Eye (tissue), 1 donor: ENCODE measurements around the gene KIAA0513.

Experiments used
- DNase-seq: peaks from one replicate; pipeline ENCODE4 v3.0.0-alpha.2; 2015

The KIAA0513 gene

DNA sequence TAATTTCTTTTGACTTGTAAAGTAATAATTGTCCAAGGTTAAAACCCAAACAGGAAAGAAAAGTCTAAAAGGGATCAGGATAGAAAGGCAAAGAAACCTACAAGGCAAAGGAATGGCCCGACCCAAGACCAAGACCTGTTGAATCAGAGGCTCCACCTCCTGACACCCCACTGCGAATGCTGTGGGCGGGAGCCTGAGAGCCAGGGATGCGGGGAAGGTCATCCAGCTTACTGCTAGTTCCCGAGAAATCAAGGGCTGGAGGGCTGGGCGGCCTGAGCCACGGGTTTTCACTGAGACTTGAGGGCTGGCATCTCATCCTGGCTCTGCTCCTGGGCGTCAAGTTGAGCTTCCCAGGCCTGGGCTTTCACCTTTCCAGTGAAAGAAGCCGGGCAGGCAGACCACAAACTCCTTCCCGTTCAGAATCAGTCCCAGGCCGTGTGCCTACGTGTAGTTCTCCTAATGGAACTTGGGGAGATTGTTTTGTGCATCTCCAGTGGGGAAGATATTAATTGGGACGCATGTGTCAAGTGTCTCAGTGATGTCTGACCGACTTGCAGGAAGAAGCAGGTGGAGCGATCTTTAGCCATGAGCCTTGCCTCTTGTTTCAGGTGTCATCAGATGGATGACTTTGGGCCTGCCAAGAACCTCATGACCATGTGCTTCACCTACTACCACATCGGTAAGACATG lies 47.8 kb downstream of the KIAA0513 start:
- DNase-seq: no peak

DNA sequence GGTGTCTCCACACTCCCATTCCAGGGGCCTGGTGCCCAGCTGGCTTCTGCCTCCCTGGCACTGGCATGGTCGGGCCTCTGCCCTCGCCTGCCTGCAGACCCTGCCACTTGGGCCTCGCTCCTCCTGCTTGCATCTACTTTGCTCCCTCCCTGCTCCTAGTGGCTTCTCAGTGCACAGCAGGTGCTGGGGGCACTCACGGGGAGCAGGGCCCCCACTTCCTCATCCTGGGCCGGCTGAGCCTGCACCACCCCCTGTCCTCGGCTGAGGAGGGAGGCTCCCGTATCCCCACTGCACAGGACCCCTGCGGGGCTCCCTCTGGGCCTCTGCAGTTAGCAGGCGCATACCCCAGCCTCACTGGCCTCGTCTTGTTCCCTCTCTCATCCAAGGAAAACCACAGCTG lies 49.4 kb downstream of the KIAA0513 start:
- no peak for DNase-seq

- no peak for DNase-seq
These were observed 50.1 kb downstream of the KIAA0513 start for GRCh38 chr16:85077576-85078125.

- DNase-seq: no peak
These were observed 50.6 kb downstream of the KIAA0513 start for GRCh38 chr16:85078226-85078625.

DNA sequence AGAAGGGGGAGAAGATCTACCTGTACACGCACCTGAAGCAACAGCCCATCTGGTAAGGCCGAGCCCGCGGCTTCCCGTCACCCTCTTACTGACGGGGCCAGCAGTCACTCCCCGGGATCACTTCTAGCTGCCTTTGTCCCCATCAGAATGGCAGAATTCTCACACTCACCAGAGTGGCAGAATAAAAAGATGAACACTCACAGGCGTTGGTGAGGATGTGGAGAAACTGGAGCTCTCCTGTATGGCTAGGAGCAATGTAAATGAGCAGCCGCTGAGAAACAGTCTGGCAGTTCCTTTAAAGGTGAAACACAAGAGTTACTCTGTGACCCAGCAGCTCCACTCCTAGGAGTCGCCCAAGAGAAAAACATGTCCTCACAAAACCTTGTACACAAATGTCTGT lies 51.4 kb downstream of the KIAA0513 start:
- no peak for DNase-seq

DNA sequence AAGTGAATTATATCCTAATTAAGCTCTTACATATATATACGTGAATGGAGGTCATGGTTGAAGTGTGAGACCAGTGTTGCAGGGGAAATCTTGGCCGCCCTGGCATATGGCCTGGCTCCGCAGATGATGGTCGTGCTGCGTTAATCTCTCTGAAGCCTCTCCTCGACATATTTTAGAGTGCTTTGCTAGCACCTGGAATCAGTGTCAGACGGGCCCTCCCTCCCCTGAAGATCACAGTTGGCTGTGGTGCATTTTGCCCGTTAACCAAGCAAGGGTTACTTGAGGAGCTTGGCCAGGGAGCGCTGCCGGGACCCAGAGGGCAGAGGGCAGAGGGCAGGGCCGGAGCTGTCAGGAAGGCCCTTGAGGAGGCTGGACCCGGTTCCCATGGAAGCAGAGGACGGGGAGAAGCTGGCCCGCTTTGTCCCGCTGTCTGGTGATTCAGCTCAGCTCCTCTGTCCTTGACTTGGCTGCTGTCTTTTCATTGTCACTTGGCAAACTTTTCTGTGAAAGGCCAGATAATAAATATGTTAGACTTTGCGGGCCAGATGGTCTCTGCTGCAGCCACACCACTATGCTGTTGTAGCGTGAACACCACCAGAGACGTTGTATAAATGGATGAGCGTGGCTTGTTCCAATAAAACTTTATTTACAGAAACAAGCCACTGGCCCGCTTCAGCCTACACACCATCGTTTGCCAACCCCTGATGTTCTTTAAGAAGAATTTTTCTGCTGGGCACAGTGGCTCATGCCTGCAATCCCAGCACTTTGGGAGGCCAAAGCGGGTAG lies 52.4 kb downstream of the KIAA0513 start:
- no peak for DNase-seq

DNA sequence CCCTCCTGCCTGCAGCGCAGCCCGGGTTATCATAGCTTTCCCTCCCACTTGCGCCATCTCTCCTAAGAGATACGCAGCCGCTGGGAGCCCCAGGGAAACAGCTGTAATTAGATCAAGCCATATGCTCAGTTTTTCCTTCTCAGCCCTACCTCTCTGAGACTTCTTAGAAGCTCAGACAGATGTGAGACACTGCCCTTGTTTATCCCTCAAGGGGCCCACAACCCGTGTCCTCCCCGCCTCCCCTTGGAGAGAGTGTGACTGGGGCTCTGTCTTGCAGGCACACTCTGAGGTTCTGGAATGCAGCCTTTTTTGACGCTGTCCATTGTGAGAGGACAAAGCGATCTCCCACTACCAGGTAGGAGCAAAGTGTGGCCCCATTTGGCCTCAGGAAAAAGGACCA lies 53.4 kb downstream of the KIAA0513 start:
- DNase-seq: peak; percentile 54

GRCh38 chr16:85081765-85082164 lies 54.2 kb downstream of the KIAA0513 start:
- no peak for DNase-seq

- DNase-seq: peak; percentile 56
These were observed 54.8 kb downstream of the KIAA0513 start for GRCh38 chr16:85082173-85083050.

- DNase-seq: peak; percentile 66
These were observed 55.5 kb downstream of the KIAA0513 start for GRCh38 chr16:85083051-85083639.

- no peak for DNase-seq
These were observed 57.4 kb downstream of the KIAA0513 start for GRCh38 chr16:85084841-85085510.

- DNase-seq: no peak
These were observed 58.1 kb downstream of the KIAA0513 start for GRCh38 chr16:85085721-85086120.

DNA sequence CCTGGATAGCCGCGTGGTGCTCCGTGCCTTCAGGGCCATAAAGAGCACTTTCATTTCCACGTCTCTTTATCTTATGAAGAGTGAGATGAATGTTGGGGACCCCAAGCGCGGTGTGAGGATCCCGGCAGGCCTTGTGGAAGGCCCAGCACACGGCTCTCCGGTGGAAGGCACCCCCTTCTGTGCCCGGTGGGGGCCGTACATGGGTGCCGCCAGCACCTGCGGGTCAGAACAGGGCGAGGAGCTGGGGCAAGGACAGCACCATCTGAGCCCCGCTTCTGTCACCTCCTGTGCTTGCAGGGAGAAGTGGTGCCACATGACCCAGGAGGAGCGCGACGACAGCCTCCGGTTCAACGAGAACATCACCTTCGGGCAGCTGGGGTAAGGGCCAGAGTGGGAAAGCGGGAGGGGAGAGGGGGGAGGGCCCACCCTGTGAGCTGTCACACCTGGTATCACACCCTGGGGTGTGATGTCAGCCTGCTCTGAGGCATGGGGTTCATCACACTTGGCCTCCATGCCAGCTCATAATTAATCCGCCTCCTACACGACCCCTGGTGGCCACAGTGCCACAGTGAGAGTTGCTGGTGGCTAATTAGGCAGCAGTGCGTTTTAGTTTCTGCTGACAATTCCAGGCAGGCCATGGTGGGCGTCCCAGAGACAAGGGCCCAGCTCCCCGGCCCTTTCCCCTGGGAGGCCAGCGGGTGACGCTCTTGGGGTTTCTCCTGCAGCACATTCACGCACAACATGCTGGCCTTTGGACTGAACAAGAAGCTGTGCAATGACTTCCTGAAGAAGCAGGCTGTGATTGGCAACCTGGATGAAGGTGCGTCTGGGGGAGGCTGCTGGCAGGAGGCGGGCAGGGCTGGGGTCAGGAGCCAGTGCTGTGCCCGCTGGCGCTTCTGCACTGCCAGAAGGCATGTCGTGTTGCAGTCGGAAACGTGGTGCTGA lies 59.0 kb downstream of the KIAA0513 start:
- DNase-seq: peak; percentile 92

DNA sequence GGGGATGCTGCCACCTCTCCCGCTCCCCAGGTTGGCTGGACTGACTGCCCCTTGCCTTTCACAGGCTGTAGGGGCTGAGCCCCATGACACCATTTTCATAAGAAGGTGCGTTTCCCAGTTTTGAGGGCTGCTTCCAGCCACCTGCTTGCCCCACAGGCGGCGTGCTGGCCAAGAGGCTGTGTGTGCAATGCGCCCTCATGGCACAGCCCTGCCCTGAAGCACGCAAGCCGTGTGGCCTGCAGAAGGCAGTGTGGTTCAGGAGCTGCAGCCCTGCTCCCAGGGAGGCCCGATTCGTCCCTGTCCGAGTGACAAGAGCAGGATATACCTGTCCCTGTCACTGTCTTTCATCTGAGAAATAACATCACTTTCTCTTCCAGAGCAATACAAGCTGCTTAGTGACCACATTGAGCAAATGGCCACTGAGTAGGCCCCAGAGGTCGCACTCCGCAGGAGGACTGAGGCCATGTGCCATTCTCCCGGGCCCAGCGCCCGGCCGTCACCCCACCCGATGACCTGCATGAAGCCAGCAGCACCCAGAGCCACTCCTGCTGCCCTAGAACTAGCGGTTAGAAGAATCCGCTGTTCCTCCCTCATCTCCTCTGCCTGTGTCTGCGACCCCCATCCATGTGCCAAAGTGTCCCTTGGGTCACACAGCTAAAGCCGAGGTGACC lies 60.4 kb downstream of the KIAA0513 start:
- DNase-seq: no peak

- DNase-seq: peak; percentile 33
These were observed 61.1 kb downstream of the KIAA0513 start for GRCh38 chr16:85088570-85089199.

GRCh38 chr16:85089525-85089924 lies 61.9 kb downstream of the KIAA0513 start:
- DNase-seq: peak; percentile 47

- peak; percentile 18 for DNase-seq
These were observed 62.6 kb downstream of the KIAA0513 start for GRCh38 chr16:85090181-85090580.

DNA sequence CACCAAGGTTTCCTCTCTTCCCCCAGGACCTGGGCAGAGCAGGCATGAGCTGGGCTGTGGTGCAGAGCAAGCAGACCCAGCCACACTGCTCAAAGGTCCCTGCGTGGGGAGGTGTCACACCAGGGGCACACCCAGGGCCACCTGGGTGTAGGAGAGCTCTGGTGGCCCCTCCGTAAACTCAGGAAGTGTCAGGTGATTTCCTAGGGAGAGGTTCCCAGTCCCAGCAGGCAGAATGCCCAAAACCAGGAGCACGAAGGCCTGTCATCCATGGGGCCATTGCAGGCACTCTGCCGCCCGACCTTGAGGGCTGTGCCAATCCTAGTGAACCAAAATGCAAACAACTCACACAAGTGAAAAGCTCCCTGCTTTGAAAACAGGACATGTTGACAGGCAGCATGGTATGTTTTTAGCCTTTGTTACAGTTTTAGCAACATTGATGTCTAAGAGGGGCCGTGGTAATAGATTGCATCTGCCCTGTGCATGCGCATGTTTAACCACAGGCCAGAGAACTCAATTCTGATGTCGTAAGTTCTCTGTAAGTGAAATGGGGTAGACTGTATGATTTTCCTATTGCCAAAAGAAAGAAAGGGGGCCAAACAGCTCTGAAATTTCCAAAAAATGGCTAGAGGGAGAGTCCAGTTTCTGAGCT lies 63.4 kb downstream of the KIAA0513 start:
- no peak for DNase-seq

DNA sequence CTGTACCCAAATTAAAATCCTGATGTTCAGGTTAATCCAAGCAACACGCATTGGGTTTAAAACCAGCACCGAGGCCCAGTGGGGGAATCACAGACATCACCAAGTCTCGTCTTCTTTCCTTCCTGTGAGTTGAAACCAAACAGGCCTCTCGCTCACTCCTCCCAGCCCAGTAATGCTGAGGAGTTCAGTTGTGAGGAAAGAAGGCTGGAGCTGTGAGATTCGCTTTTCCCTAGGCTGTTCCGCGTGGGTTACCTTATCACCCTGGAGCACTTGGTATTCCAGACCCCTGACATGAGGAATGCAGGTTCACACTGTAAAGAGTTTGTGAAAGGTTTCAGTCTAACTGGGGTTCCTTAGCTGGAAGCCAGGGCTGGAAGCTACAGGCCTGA lies 63.9 kb downstream of the KIAA0513 start:
- no peak for DNase-seq
